Measurements from ENCODE around the gene RABL2B.

DNA sequence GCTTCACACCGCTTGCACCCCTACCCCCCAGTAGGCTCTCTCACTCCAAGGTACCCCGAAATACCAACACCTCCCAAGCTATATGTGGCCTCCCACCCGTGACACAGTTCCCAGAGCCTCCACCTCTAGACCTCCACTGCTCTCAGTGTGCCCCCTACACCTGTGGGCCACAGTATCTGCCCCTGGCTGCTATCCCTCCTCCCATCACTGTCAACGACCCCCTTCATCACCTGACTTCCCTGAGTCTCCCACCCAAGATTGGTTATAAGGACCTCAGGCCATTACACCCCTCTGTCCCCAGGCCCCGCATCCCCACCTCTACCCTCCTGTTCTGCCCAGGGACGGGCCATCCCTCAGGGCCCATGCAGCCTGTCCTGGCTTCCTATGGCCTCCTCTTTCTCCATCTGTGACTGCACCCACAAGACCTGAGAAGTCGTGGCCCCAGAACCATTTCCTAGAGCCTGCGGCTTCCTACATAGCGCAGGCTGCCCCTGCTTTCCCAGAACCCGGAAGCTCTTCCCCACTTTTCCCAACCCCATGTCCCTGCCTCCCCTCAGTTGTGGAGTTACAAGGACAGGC is 44.7 kb downstream of the RABL2B start:
- TF ChIP-seq, protein P1, sequence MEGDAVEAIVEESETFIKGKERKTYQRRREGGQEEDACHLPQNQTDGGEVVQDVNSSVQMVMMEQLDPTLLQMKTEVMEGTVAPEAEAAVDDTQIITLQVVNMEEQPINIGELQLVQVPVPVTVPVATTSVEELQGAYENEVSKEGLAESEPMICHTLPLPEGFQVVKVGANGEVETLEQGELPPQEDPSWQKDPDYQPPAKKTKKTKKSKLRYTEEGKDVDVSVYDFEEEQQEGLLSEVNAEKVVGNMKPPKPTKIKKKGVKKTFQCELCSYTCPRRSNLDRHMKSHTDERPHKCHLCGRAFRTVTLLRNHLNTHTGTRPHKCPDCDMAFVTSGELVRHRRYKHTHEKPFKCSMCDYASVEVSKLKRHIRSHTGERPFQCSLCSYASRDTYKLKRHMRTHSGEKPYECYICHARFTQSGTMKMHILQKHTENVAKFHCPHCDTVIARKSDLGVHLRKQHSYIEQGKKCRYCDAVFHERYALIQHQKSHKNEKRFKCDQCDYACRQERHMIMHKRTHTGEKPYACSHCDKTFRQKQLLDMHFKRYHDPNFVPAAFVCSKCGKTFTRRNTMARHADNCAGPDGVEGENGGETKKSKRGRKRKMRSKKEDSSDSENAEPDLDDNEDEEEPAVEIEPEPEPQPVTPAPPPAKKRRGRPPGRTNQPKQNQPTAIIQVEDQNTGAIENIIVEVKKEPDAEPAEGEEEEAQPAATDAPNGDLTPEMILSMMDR (conservative IDR thresholded peaks at IDR 0.05; ENCODE audit: low read length) = no peak
- TF ChIP-seq EZH2phosphoT487 (IDR thresholded peaks at IDR 0.05; ENCODE audit: borderline replicate concordance, low read depth, low read length) = no peak
